Transverse colon (tissue), 4 donors: ENCODE results near the gene CELA2B. TPM values are rescaled to one million over a fixed set of nuclear protein-coding genes. Genes with fewer than 3 reads are reported as not detected.
"Not testable (repeated sequence)": the region's sequence is repeated elsewhere in the genome, so short reads cannot be mapped to it uniquely, and the experiment has no call there.

Source experiments
- DNase-seq: peaks from one replicate; pipeline ENCODE4 v3.0.0-alpha.2; 2019
- H3K27ac ChIP-seq, 4 donors: fragments of 200-600 bp; sonication (generic); 2 replicates each; pipeline ENCODE4 v1.5.1; 2016 to 2018; ENCODE audit warnings: inconsistent platforms in 4 of 4
- H3K27me3 ChIP-seq: fragments of 200-600 bp; sonication (generic); 2 replicates; pipeline ENCODE4 v1.5.1; 2017; ENCODE audit warnings: inconsistent platforms
- H3K36me3 ChIP-seq, 4 donors: fragments of 200-600 bp; sonication (generic); 2 replicates each; pipeline ENCODE4 v1.5.1; 2017 to 2019; ENCODE audit warnings: inconsistent platforms in 4 of 4
- H3K4me1 ChIP-seq, 4 donors: fragments of 200-600 bp; sonication (generic); 2 replicates each; pipeline ENCODE4 v1.5.1; 2017 to 2020; ENCODE audit warnings: inconsistent platforms in 4 of 4
- H3K4me3 ChIP-seq, 4 donors: fragments of 200-600 bp; sonication (generic); 1 replicate in 1 of 4; 2 replicates in 3 of 4; pipeline versions ENCODE4 v1.5.1 to v1.6.1; 2017 to 2019; ENCODE audit warnings: inconsistent platforms in 4 of 4
- H3K9me3 ChIP-seq, 2 donors: fragments of 200-600 bp; sonication (generic); 2 replicates each; pipeline ENCODE4 v1.5.1; 2017 to 2019; ENCODE audit warnings: inconsistent platforms in 2 of 2
- EP300 ChIP-seq: sonication (generic); formaldehyde crosslinking; IDR thresholded peaks from one replicate; pipeline ENCODE4 v1.6.1; 2017; ENCODE audit warnings: antibody characterized with exemption, low read depth
- POLR2A ChIP-seq: fragments of 450-650 bp; IDR thresholded peaks from one replicate; pipeline ENCODE4 v1.6.1; 2016; ENCODE audit warnings: antibody characterized with exemption, mild to moderate bottlenecking, moderate library complexity
- POLR2AphosphoS5 ChIP-seq, 3 donors: sonication (generic); formaldehyde crosslinking; IDR thresholded peaks; one replicate each; pipeline ENCODE4 v1.6.1; 2016; ENCODE audit warnings: antibody characterized with exemption in 3 of 3
- WGBS, 2 donors: methylation state at CpG; one replicate each; pipeline ENCODE4 v1.1.5; 2018; ENCODE audit warnings: low coverage in 1 of 2; 5-methylcytosine and 5-hydroxymethylcytosine counted together
- in situ Hi-C, 4 donors: fragments of 200-750 bp; cut with MboI; loops; one replicate each; pipeline versions ENCODE4 v1.15.0 to v1.15.1; 2017; ENCODE audit warnings: low sequenced_read_pairs in 3 of 4, low pct_ligation_motif_present in 1 of 4, low pct_unique_long_range_greater_than_20kb in 1 of 4
- intact Hi-C: fragments of 100-400 bp; cut with DNase I; formaldehyde crosslinking; loops from one replicate; pipeline ENCODE4 v1.15.1; 2023; ENCODE audit warnings: low total_unique reads
- total RNA-seq, 4 donors: library from RNA; depleted of rRNA; stranded (reverse); fragments of >200 nt; gene quantifications; one replicate each; pipeline ENCODE4 v1.1.0, GENCODE V29; 2016
- TF ChIP-seq, protein P1 (sequence below), 5 experiments: fragments of 200-600 bp in 3 of 5; fragments of 450-650 bp in 2 of 5; sonication (generic) in 3 of 5; IDR thresholded peaks; 1 replicate in 2 of 5; 2 replicates in 3 of 5; pipeline ENCODE4 v1.5.1; 2016 to 2017; ENCODE audit warnings: antibody characterized with exemption in 5 of 5, inconsistent platforms in 3 of 5, mild to moderate bottlenecking in 2 of 5, moderate library complexity in 1 of 5

Gene CELA2B
- total RNA-seq, 4 donors from 2014 or later, result not detected

DNA sequence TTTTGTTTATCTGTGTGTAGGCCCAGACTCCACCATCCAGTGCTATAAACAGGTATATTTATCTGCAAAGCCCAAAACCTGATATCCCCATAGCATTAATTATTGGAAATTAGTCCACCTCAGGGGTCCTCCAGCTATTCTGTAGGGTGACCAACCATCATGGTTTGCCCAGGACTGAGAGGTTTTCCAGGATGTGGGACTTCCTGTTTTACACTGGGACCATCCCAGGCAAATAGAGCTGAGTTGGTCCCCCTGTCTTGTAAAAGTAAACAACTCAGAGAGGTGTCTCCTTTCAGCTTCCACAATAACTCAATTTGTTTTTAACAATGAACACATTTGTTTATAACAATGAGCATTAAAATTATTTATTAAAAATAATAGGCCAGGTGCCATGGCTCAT lies 7.8 kb upstream of the CELA2B start:
- no peak overlapping the region for H3K4me3 ChIP-seq
- no peak overlapping the region for H3K27ac ChIP-seq
- in situ Hi-C loops, result no loop called here
- no peaks in the 10 kb centered on the region for H3K27me3 ChIP-seq
- no peak for DNase-seq
- TF ChIP-seq EP300, result no peak
- no peak for TF ChIP-seq POLR2A
- TF ChIP-seq, protein P1, sequence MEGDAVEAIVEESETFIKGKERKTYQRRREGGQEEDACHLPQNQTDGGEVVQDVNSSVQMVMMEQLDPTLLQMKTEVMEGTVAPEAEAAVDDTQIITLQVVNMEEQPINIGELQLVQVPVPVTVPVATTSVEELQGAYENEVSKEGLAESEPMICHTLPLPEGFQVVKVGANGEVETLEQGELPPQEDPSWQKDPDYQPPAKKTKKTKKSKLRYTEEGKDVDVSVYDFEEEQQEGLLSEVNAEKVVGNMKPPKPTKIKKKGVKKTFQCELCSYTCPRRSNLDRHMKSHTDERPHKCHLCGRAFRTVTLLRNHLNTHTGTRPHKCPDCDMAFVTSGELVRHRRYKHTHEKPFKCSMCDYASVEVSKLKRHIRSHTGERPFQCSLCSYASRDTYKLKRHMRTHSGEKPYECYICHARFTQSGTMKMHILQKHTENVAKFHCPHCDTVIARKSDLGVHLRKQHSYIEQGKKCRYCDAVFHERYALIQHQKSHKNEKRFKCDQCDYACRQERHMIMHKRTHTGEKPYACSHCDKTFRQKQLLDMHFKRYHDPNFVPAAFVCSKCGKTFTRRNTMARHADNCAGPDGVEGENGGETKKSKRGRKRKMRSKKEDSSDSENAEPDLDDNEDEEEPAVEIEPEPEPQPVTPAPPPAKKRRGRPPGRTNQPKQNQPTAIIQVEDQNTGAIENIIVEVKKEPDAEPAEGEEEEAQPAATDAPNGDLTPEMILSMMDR (IDR thresholded peaks at IDR 0.05), result no peak
- TF ChIP-seq POLR2AphosphoS5 (IDR thresholded peaks at IDR 0.05), result no peak
- intact Hi-C loops, result no loop called here
- H3K4me1 ChIP-seq, result no peaks in the 10 kb centered on the region
- H3K9me3 ChIP-seq, result no peaks in the 10 kb centered on the region
- H3K36me3 ChIP-seq, result no peaks in the 10 kb centered on the region

DNA sequence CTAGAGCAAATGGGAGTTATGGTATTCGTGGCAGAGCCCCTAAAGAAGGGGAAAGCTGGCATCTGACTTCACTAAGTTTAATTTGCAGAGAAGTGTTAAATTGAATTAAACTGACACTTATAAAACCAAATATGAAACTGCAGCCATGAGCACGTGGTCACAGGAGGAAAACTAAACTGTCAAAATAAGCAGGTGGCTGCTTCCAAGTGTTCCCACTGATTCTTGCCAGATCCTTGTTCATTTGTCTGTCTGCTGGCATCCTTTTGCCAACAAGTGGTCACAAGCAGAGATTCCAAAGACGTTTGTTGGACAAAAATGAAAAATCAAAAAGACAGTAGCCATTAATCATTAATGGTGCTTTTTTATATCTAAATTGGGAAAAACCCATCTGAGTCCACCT lies 6.5 kb upstream of the CELA2B start:
- in situ Hi-C loops, result no loop called here
- TF ChIP-seq, protein P1 (IDR thresholded peaks at IDR 0.05), result no peak
- TF ChIP-seq EP300 (no peak), POLR2A (no peak), POLR2AphosphoS5 (IDR thresholded peaks at IDR 0.05) (no peak)
- no peaks in the 10 kb centered on the region for H3K36me3 ChIP-seq
- no peaks in the 10 kb centered on the region for H3K9me3 ChIP-seq
- H3K4me1 ChIP-seq, result no peaks in the 10 kb centered on the region
- H3K27ac ChIP-seq, result no peak overlapping the region
- intact Hi-C loops, result no loop called here
- WGBS, 2 donors, result 44 to 46% methylated on average over 2 to 3 of the region's 3 CpGs
- H3K4me3 ChIP-seq, result no peak overlapping the region
- DNase-seq, result no peak
- no peaks in the 10 kb centered on the region for H3K27me3 ChIP-seq

DNA sequence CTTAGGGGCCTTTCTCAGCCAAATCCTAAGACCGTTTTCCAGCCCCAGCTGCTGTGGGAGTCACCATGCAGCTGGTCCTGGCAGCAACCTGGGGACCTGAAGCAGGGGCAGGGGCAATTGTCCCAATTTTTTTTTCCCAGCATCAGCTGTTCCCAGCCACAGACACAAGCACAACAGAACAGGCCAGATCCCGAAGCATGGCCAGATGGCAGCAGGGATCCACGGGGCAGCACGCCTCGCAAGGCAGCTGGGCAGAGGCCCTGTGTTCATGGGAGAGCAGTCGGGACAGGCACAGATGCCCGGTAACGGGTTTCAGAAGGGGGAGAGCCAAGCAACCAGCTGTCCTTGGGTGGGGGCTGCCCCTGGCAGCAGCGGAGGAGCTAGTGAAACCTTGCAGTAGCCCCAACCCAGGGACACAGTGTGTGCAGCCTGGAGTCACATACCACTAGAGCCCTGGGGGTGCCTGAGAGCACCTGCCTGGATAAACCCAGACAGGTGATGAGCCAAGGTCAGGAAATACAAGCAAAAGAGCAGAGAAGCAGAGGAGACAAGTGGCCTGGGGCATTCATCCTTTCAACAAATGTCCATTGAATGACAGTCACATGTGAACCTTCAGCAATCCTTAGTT lies 6.0 kb upstream of the CELA2B start:
- intact Hi-C loops, H3K36me3 ChIP-seq, H3K27ac ChIP-seq, in situ Hi-C loops, H3K27me3 ChIP-seq, H3K9me3 ChIP-seq, H3K4me1 ChIP-seq, H3K4me3 ChIP-seq, DNase-seq: not testable (repeated sequence)
- WGBS, 2 donors, result 82% methylated on average over 7 of the region's 9 CpGs; no CpG with 5 or more reads in 1 of the 2 donors

DNA sequence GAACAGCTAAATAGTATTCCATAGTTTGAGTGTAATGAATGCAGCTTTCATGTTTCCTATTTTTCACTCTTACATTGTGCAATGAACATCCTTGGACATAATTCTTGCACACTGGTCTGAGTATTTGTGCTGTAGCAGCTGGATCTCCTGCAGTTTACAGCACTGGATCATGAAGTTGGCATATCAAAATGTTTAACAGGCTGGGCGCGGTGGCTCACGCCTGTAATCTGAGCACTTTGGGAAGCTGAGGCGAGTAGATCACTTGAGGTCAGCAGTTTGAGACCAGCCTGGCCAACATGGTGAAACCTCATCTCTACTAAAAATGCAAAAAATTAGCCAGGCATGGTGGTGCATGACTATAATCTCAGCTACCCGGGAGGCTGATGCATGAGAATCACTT lies 4.8 kb upstream of the CELA2B start:
- H3K36me3 ChIP-seq, H3K27me3 ChIP-seq, H3K9me3 ChIP-seq, H3K4me3 ChIP-seq, H3K27ac ChIP-seq, DNase-seq, H3K4me1 ChIP-seq, intact Hi-C loops, in situ Hi-C loops: not testable (repeated sequence)
- 86 to 100% methylated on average over 1 to 5 of the region's 5 CpGs for WGBS, 2 donors

DNA sequence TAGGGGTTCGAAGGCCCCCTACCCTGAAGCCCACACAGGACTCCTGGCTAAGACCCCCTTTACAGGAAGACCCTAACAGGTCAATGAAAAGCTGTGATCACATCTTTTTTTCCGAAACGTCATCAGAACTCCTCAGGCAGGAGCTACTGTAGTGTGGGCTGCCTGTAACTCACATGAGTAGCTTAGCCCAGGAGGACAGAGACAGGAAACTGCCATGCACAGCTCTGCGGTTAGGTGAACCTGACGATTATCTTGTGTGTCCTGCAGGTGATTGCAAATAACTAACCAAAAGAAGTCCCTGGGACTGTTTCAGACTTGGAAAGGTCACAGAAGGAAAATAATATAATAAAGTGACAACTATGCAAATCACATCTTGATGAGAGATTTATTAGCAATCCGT lies 4.2 kb upstream of the CELA2B start:
- intact Hi-C loops, H3K9me3 ChIP-seq, H3K27ac ChIP-seq, H3K4me3 ChIP-seq, H3K4me1 ChIP-seq, H3K36me3 ChIP-seq, DNase-seq, in situ Hi-C loops, H3K27me3 ChIP-seq: not testable (repeated sequence)
- 85 to 100% methylated on average over 2 to 6 of the region's 6 CpGs for WGBS, 2 donors

DNA sequence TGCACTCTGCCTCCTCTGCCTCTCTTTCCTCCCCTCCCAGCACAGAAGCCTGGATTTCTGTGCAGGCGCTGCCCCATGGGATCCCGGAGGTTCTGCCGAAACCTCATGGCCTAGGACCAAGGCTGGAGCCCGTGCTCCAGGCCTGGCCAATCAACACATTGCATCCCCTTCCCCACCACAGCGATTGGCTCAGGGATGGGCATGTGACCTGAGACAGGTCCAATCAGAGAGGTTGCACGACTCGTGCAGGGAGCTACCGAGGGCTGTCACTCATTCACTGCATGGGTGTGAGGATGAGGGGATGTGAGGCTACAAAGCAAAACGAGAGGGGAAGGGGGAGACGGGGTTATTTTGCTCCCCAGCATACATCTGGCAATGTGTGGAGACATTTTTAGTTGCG lies 3.3 kb upstream of the CELA2B start:
- H3K9me3 ChIP-seq, result no peaks in the 10 kb centered on the region
- intact Hi-C loops, result no loop called here
- WGBS, 2 donors, result 77 to 87% methylated on average over 6 to 11 of the region's 11 CpGs
- H3K27me3 ChIP-seq, result no peaks in the 10 kb centered on the region
- DNase-seq, result no peak
- H3K36me3 ChIP-seq, result no peaks in the 10 kb centered on the region
- no peak overlapping the region for H3K4me3 ChIP-seq
- H3K4me1 ChIP-seq, result no peaks in the 10 kb centered on the region
- H3K27ac ChIP-seq, result no peak overlapping the region
- in situ Hi-C loops, result no loop called here
- TF ChIP-seq POLR2AphosphoS5 (IDR thresholded peaks at IDR 0.05), result no peak
- TF ChIP-seq, protein P1 (IDR thresholded peaks at IDR 0.05), result no peak
- no peak for TF ChIP-seq POLR2A
- TF ChIP-seq EP300, result no peak
